Measurements from ENCODE around the gene BMI1.

BMI1 gene

GRCh38 chr10:22368402-22368801, 47.5 kb downstream of the BMI1 start:
- no peak for DNase-seq (ENCODE audit: low read depth)

- no peak for DNase-seq (ENCODE audit: low read depth)
Observed at GRCh38 chr10:22368981-22369380, 48.1 kb downstream of the BMI1 start.

GRCh38 chr10:22369434-22370072, 48.7 kb downstream of the BMI1 start:
- no peak for DNase-seq (ENCODE audit: low read depth)

DNA sequence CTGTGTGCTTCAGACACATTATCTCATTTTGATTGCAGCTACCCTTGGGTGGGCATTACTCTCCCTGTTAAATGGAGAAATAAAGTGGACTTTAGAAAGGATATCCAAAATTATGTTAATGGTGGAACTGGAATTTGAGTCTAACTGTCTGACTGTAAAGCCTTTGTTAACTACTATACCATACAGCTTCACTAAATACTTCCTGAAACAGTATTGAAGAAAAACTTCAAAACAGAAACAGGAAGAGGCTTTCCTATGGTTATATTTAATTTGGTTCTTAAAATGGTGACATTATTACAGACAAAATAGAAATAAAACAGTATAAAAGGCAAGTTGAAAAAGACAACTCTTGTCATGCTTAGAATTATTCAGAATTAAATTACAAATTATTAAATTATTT, 49.4 kb downstream of the BMI1 start:
- no peak for DNase-seq (ENCODE audit: low read depth)

GRCh38 chr10:22372298-22372697, 51.4 kb downstream of the BMI1 start:
- no peak for DNase-seq (ENCODE audit: low read depth)

- no peak for DNase-seq (ENCODE audit: low read depth)
Observed at GRCh38 chr10:22372917-22373316, 52.0 kb downstream of the BMI1 start.

DNA sequence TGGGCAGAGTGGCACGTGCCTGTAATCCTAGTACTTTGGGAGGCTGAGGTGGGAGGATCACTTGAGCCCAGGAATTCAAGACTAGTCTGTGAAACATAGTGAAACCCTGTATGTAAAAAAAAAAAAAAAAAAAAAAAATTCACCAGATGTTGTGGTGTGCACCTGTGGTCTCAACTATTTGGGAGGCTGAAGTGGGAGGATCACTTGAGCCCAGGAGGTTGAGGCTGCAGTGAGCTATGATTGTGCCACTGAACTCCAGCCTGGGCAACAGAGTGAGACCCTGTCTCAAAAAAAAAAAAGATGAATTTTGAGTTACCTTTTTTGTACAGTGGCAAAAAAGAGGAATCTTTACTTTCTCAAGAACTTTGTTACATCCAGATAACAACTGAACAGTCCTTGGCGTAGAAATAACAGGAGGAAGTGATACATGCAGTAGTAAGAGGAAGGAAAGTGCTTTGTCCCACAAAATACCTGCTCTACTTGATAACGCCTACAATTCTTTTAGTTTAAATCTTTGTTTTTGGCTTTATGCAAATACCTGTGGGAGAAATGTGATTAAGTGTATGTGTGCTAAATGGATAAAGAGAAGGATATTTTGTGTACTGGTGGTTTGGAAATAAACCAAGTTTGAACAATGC, 53.7 kb downstream of the BMI1 start:
- DNase-seq (ENCODE audit: low read depth), result no peak

GRCh38 chr10:22379059-22379458, 58.2 kb downstream of the BMI1 start:
- DNase-seq (ENCODE audit: low read depth), result no peak
